ENCODE data around the gene DNM3. TPM values are rescaled to one million over a fixed set of nuclear protein-coding genes. Genes with fewer than 3 reads are reported as not detected.

DNM3 gene
- total RNA-seq, 1 donor from 2014 or later = 8.2 TPM

DNA sequence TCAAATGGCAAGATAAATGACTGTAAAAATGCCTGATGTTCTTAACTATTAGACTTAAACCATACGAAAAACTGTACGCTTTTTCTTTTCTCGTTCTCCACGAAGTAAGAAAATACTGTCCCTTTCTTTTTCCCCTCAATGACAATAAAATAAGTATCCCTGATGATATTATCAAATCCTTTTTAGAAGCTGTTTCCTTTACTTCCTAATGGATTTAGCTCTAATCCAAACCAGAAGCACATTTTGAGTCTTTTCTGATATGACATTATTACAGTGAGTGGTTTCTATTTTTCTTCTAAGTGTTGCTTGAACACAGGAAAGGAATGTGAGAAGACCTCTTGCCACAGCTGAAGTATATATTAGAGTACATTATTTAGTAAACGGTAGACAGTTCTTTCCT is 32.4 kb downstream of the DNM3 start:
- no peak for DNase-seq

DNA sequence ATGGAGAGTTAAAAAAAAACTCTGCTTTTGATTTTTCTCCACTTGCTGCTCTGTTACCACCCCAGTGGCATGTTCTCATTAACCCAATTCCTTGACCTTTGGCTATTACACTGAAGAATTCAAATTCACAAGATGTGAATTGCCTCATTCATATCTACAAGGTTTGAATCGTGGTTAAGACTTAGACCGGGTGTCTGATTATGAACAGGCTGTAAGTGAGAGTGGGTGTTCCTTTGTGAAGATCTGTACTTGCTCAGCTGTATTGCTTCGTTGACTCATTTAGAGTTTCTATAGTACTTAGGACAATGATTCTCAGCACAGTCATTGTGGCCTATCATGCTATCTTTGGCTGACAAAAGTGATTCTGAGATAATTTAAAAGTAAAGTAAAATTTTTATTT is 36.4 kb downstream of the DNM3 start:
- no peak for DNase-seq

GRCh38 chr1:171879556-171879955 is 38.3 kb downstream of the DNM3 start:
- DNase-seq = no peak

DNA sequence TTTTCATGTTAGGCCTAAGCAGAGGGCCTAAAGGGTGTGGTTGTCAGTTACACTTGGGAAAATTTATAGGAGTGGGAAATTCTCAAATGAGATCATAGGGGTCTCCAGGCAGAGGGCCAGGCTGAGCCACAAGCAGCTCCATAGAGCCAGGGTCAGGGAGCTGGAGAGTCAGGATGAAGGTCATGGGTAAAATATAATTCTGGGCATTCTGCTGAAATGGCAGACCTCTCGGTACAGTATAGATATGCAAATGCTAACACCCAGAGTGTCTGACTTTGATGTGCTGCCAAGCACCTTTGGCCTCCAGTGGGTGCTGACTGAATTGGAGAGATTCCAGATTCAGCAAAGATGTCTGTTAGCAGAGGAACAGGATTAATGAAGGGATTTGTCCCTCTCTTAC is 40.1 kb downstream of the DNM3 start:
- no peak for DNase-seq

DNA sequence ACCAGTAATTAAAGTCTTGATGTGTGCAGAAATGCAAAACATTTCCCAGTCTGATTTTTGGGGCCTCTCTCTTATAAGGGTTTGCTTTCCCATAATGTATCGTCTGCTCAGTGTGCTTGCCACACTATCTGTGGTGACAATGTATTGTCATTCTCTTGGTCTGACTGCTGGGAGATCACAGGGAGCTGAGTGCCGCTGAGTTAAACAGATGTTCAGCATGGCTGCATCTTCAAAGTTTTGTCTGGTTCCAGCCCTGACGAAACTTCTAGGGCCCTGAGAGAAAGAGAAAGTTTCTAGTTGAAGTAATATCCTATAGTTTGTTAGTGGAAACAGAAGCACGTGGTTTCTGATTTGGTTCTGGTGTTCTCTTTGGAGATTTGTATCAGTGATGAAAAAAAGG is 42.6 kb downstream of the DNM3 start:
- no peak for DNase-seq

DNA sequence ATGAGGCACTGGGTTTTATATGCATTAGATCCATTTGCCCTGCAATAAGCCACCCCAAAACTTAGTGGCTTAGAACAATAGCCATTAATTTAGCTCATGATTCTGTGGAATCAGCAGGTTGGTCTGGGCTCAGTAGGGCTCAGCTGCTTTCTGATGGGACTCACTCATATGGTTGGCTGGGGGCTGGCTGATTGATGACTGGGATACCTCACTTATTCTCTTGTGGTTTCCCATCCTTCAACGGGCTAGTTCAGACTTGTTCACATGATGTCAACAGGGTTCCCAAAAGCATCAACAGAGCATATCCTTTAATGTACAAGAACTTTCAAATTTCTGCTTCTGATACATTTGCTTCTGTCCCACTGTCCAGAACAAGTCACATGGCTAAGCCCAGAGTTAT is 43.2 kb downstream of the DNM3 start:
- DNase-seq = no peak

DNA sequence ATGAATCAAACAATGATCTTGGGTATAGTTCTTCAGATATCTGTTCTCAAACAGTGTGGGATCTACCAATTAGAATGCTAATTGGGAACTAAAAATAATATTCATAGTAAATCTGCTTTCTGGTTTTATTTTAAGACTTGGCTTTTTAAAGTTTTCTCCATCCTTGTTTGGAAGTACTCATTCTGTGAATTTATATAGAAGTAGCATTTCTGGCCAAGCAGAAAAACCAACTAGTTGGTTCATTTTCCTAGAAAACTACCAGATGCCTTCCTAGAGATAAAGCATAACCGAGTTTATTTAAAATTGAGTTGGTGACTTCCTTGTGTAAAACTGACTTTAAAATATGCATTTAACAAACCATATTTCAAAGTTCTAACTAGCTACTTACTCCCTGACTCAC is 48.8 kb downstream of the DNM3 start:
- DNase-seq = no peak

- no peak for DNase-seq
Observed at GRCh38 chr1:171896936-171897703, 55.8 kb downstream of the DNM3 start.

DNA sequence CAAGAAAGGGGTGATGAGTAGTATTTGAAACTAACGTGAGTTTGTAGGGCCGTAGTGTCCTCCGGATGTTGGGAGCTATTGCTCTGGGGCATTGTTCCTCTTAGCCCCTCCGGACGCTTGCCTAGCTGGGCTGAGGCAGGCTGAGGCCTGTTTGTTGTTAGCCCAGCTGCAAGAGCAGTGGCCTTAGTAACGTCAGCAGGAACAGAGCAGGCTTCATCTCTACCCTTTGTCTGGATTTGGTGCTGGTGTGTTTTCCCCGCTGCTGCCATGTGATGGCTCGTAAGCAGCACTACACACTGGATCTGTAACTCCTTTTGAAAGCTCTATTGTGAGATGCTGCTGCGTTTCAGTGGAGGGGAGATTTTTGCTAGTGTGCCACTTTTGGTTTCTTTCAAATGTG is 57.6 kb downstream of the DNM3 start:
- peak; percentile 21 for DNase-seq

DNA sequence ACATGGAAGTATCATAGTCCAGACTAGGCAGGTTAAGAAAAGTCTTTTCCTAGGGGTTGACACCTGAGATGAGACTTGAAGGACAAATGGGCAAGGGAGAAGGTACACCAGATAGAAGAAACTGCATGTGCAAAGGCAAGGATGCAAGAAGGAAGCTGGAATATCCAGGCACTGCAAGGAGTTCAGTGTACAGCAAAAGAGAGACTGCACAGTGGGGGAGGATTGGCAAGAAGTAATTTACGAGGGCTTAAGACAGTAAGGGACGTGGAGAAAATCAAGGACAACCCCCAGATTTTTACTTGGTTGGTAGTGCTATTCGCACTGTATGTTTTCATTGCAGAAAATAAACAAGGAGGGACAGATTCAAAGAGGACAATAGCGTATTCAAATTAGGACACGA is 58.5 kb downstream of the DNM3 start:
- DNase-seq = no peak

- no peak for DNase-seq
Observed at GRCh38 chr1:171901245-171901644, 59.9 kb downstream of the DNM3 start.

GRCh38 chr1:171902527-171902926 is 61.2 kb downstream of the DNM3 start:
- DNase-seq = no peak

- DNase-seq = no peak
Observed at GRCh38 chr1:171904778-171905450, 63.6 kb downstream of the DNM3 start.

GRCh38 chr1:171909711-171910110 is 68.4 kb downstream of the DNM3 start:
- DNase-seq = no peak

DNA sequence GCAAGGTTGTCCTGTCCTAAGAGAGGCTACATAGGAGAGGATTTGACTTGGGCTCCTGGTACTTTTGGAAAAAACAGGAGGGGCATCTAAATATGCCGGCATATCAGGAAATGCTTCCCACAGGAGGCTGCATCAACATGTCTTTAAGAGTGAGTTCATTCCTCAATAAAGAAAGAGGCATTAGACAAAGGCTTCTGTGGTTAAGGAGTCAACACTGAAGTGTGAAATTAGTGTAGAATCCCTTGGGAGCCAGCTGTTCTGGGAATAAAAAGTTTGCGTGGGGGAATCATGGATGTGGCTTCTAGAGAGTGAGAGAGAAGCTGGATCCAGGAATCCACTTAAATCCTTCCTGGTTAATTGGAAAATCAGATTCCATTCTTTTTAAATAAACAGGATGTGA is 69.5 kb downstream of the DNM3 start:
- no peak for DNase-seq

DNA sequence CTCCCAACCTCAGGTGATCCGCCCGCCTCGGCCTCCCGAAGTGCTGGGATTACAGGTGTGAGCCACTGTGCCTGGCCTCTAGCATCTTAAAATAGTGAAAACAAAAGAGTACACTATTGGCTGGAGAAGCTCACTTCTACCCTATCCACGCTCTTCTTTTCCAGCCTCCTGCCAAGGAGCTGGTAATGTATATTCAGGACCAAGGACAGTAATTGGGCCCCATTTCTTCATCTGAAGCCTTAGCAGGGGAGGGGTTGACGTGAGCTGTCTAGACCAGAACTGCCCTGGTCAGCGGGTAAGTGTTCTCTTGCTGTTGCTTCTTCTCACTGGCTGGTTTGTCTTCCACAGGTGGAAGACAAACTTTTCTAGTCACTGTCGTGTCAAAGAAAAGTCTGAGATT is 70.2 kb downstream of the DNM3 start:
- peak; percentile 10 for DNase-seq

DNA sequence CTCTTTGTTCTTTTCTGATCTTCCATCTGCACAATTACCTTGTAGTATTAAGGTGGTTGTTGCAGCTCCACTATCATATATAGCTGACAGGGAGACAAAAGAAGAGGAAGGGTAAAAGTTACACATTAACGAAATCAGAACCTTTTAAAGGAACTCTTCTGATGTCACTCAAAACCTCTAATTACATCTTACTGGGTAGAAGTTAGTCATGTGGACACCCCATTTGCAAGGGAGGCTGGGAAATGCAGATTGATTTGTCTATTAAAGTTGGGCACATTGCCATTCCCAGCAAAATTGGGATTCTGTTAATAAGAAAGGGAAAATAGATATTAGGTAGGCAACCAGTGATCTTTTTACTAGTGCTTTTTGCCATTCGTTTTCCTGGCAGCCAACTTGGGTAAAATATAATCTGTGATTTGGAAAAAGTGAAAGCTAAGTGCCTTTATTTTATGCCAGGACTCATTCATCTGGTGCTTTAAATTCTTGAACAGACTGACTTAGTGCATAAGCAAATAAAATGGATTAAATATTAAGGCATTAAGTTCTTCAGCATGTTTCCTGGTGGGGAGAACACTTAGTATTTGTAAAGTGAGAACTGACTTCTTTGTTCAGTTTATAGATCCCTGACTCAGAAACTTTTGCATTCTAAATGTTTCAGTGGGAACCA is 71.3 kb downstream of the DNM3 start:
- DNase-seq = no peak

DNA sequence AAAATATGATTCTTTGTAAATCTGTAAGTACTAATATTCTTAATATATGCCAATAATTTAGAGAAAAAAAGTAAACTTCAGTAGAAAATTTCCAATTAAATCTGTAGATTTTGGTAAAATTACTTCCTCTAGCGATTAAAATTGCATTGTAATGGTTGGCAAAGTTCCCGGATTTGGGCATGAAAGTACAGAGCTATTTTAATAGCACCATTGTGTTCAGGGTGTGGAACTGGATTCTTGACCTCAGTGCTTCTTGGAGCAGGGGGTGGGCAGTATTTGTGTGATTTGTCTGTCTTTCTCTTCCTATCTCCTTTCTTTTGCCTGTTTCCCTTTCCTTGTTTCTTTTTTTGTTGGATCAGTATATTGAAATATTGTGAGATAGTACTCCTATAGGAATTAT is 72.1 kb downstream of the DNM3 start:
- DNase-seq = peak; percentile 63

DNA sequence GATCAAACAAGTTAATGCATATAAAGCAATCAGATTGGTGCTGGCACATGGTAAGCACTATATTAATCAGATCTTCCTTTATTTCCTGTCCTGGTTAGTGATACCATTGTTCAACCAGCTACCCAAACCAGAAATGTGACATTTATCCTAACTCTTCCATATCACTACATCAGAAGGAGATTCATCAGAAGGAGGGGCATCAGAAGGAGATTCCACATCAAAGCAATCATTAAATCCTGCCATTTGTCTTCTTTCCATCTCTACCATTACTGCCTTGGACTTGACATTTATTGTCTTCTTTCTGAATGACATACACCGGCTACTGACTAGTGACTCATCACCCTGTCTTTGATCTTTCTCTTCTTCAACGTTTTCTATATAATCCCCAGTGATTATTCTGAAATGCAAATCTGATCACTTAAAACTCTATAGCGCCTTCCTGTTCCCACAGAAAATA is 75.0 kb downstream of the DNM3 start:
- DNase-seq = no peak

GRCh38 chr1:171917331-171917730 is 76.0 kb downstream of the DNM3 start:
- DNase-seq = no peak

GRCh38 chr1:171919891-171920887 is 78.9 kb downstream of the DNM3 start:
- no peak for DNase-seq

DNA sequence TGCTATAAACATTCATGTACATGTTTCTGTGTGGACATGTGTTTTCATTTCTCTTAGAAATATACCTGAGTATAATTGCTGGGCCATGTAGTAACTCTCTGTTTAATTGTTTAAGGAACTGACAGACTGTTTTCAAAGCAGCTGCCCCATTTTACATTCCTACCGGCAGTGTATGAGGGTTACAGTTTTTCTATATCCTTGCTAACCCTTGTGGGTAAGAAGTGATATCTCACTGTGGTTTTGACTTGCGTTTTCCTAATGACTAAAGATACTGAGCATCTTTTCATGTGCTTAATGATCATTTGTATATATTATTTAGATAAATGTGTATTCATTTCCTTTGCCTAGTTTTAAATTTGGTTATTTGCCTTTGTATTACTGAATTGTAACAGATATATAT is 81.7 kb downstream of the DNM3 start:
- DNase-seq = no peak

- DNase-seq = no peak
Observed at GRCh38 chr1:171929121-171929520, 87.8 kb downstream of the DNM3 start.

Measured in dermis blood vessel endothelial cell (primary cell).